Activated B cell treated with CpG ODN at 0.5 μM for 24 hours (primary cell): ENCODE measurements around the gene HERPUD1. TPM values are rescaled to one million over a fixed set of nuclear protein-coding genes. Genes with fewer than 3 reads are reported as not detected.

Experiments used
- ATAC-seq: fragments of 200-7000 bp; cut with Tn5 transposase; one replicate; pipeline ENCODE4 v1.10.0; 2021; ENCODE audit warnings: low read depth, mild to moderate bottlenecking, moderate library complexity
- CTCF ChIA-PET: fragments of 350-600 bp; sonication (Branson Sonifier 250); formaldehyde crosslinking; loops from one replicate; lab custom pipeline; 2021; ENCODE audit warnings: antibody characterized with exemption; lab: Charles Lee
- POLR2A ChIA-PET: fragments of 350-600 bp; sonication (Branson Sonifier 250); formaldehyde crosslinking; loops from one replicate; lab custom pipeline; 2021; ENCODE audit warnings: antibody characterized with exemption; lab: Charles Lee
- DNase-seq: peaks from one replicate; pipeline ENCODE4 v3.0.0; 2022
- H3K27ac Mint-ChIP-seq: one replicate; pipeline ENCODE4 v1.8.0; 2020; ENCODE audit warnings: mixed read lengths
- H3K27me3 Mint-ChIP-seq: one replicate; pipeline ENCODE4 v1.8.0; 2021; ENCODE audit warnings: mixed read lengths
- H3K36me3 Mint-ChIP-seq: one replicate; pipeline ENCODE4 v1.8.0; 2021; ENCODE audit warnings: low read depth, mixed read lengths
- H3K4me1 Mint-ChIP-seq: one replicate; pipeline ENCODE4 v1.8.0; 2021; ENCODE audit warnings: mixed read lengths
- H3K4me3 Mint-ChIP-seq: one replicate; pipeline ENCODE4 v1.8.0; 2020; ENCODE audit warnings: mild to moderate bottlenecking, mixed read lengths
- H3K9me3 Mint-ChIP-seq: one replicate; pipeline ENCODE4 v1.8.0; 2020; ENCODE audit warnings: mixed read lengths
- intact Hi-C: fragments of 100-400 bp; cut with micrococcal nuclease; formaldehyde crosslinking; loops from one replicate; pipeline ENCODE4 v1.15.1; 2024
- total RNA-seq: library from RNA; stranded (reverse); gene quantifications from 2 replicates; pipeline ENCODE4 v1.2.3, GENCODE V29; 2022
- TF ChIP-seq, protein P1 (sequence below): fragments of 200-600 bp; IDR thresholded peaks from one replicate; pipeline ENCODE4 v1.8.0; 2022; ENCODE audit warnings: antibody characterized with exemption, mild to moderate bottlenecking

Gene HERPUD1
- total RNA-seq, 1 donor from 2014 or later: 820 TPM

GRCh38 chr16:56897026-56897799 lies 34.7 kb upstream of the HERPUD1 start:
- TF ChIP-seq, protein P1, sequence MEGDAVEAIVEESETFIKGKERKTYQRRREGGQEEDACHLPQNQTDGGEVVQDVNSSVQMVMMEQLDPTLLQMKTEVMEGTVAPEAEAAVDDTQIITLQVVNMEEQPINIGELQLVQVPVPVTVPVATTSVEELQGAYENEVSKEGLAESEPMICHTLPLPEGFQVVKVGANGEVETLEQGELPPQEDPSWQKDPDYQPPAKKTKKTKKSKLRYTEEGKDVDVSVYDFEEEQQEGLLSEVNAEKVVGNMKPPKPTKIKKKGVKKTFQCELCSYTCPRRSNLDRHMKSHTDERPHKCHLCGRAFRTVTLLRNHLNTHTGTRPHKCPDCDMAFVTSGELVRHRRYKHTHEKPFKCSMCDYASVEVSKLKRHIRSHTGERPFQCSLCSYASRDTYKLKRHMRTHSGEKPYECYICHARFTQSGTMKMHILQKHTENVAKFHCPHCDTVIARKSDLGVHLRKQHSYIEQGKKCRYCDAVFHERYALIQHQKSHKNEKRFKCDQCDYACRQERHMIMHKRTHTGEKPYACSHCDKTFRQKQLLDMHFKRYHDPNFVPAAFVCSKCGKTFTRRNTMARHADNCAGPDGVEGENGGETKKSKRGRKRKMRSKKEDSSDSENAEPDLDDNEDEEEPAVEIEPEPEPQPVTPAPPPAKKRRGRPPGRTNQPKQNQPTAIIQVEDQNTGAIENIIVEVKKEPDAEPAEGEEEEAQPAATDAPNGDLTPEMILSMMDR: no peak
- H3K4me3 Mint-ChIP-seq: no peak overlapping the region
- no peaks in the 10 kb centered on the region for H3K36me3 Mint-ChIP-seq
- H3K4me1 Mint-ChIP-seq: peaks cover 30% of the 10 kb centered on the region
- intact Hi-C loops: no loop called here
- no peak for ATAC-seq
- ChIA-PET POLR2A (interaction anchor here (0.6 to 1.5 kb wide), 5 partner anchors 12 to 137 kb away, joined by 3 to 4 read pairs (median 4); partner anchors contain the start of gene HERPUD1), CTCF (interaction anchor here (1.1 kb wide), 1 partner anchor 27 kb away, joined by 3 read pairs; no protein-coding TSS in a partner anchor)
- no peak for DNase-seq
- no peaks in the 10 kb centered on the region for H3K9me3 Mint-ChIP-seq
- no peaks in the 10 kb centered on the region for H3K27me3 Mint-ChIP-seq
- peak overlapping the region; percentile 50 for H3K27ac Mint-ChIP-seq

- peak overlapping the region; percentile 67 for H3K27ac Mint-ChIP-seq
- DNase-seq (no peak), ATAC-seq (peak; percentile 37)
- H3K4me1 Mint-ChIP-seq: peaks cover 30% of the 10 kb centered on the region
- no peaks in the 10 kb centered on the region for H3K27me3 Mint-ChIP-seq
- TF ChIP-seq, protein P1: no peak
- intact Hi-C loops: no loop called here
- ChIA-PET POLR2A (no interaction called here), CTCF (no interaction called here)
- no peaks in the 10 kb centered on the region for H3K36me3 Mint-ChIP-seq
- no peak overlapping the region for H3K4me3 Mint-ChIP-seq
- H3K9me3 Mint-ChIP-seq: no peaks in the 10 kb centered on the region
Measured at GRCh38 chr16:56898847-56899246, 33.1 kb upstream of the HERPUD1 start.

DNA sequence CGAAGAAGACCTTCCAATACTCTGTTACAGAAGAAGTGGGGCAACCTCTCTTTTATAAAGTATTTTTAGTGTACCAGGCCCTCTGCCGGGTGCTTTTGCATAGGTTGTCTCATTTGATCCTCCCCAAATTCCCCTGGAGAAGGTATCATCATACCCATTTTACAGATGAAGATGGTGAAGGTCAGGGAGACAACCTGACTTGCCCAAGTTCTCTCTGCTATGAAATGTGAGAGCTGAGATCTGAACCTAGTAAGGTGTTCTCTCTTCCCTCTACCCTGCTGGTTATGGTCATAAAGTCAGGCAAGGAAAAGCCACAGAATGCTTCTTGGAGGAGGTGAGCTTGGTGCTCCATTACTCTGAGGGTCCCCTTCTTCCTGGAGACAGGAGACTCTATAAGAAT lies 28.1 kb upstream of the HERPUD1 start:
- ChIA-PET POLR2A (interaction anchor here (0.5 to 1.5 kb wide), 3 partner anchors 11 to 38 kb away, joined by 3 to 6 read pairs (median 3); no protein-coding TSS in a partner anchor), CTCF (no interaction called here)
- Mint-ChIP-seq H3K27me3 (no peaks in the 10 kb centered on the region), H3K9me3 (no peaks in the 10 kb centered on the region), H3K4me1 (peaks cover 17% of the 10 kb centered on the region), H3K4me3 (no peak overlapping the region), H3K36me3 (no peaks in the 10 kb centered on the region), H3K27ac (no peak overlapping the region)
- intact Hi-C loops: no loop called here
- ATAC-seq (no peak), DNase-seq (no peak)
- TF ChIP-seq, protein P1: no peak

- Mint-ChIP-seq H3K4me3 (no peak overlapping the region), H3K27ac (peak overlapping the region; percentile 25), H3K4me1 (peaks cover 34% of the 10 kb centered on the region), H3K9me3 (no peaks in the 10 kb centered on the region), H3K27me3 (no peaks in the 10 kb centered on the region), H3K36me3 (no peaks in the 10 kb centered on the region)
- POLR2A ChIA-PET: interaction anchor here (0.5 to 2.0 kb wide), 2 partner anchors 11 to 13 kb away, joined by 4 to 5 read pairs; no protein-coding TSS in a partner anchor
- TF ChIP-seq, protein P1: no peak
- CTCF ChIA-PET: no interaction called here
- intact Hi-C loops: no loop called here
- DNase-seq (no peak), ATAC-seq (no peak)
Measured at GRCh38 chr16:56907401-56907800, 24.5 kb upstream of the HERPUD1 start.

DNA sequence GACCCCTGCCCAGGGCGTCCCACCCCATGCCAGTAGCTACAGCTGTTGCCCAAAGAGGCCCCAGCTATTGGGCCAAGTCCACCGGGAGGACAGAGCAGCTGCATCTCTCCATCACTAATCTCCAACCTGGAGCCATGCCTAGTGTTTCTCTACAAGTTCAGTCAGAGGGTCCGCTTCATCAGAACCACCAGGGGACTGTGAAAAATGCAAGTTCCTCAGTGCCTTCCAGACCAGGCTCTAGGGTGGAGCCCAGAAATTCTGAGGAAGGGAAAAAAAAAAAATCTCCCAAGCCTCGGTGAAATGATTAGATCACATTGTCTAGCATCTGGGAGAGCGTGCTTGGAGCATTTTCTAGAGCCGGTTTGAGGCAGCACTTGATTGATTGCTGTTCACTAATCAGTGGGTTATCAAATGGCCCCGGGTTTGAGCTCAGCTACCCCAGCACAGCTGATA lies 22.4 kb upstream of the HERPUD1 start:
- intact Hi-C loops: no loop called here
- POLR2A ChIA-PET: interaction anchor here (0.6 to 20.0 kb wide), 7 partner anchors 8 to 42 kb away, joined by 3 to 795 read pairs (median 6); partner anchors contain the start of gene HERPUD1
- Mint-ChIP-seq H3K4me3 (no peak overlapping the region), H3K4me1 (peaks cover 56% of the 10 kb centered on the region), H3K9me3 (no peaks in the 10 kb centered on the region), H3K27ac (peak overlapping the region; percentile 96), H3K27me3 (no peaks in the 10 kb centered on the region), H3K36me3 (no peaks in the 10 kb centered on the region)
- TF ChIP-seq, protein P1: no peak
- ATAC-seq: no peak
- DNase-seq: no peak
- CTCF ChIA-PET: interaction anchor here (1.1 to 2.0 kb wide), 2 partner anchors 16 to 21 kb away, joined by 3 to 4 read pairs; no protein-coding TSS in a partner anchor
